NCI-H1105 treated with DMSO at 0.1 percent for 48 hours (cell line): Measurements from ENCODE around the gene AFDN.

ENCODE experiments used
- DNase-seq: peaks from one replicate; lab custom pipeline; 2025; lab: John Stamatoyannopoulos, UW

The AFDN gene

GRCh38 chr6:167796192-167796981, 30.3 kb upstream of the AFDN start:
- DNase-seq, result no peak

- DNase-seq, result no peak
Observed at GRCh38 chr6:167797011-167797471, 29.7 kb upstream of the AFDN start.

DNA sequence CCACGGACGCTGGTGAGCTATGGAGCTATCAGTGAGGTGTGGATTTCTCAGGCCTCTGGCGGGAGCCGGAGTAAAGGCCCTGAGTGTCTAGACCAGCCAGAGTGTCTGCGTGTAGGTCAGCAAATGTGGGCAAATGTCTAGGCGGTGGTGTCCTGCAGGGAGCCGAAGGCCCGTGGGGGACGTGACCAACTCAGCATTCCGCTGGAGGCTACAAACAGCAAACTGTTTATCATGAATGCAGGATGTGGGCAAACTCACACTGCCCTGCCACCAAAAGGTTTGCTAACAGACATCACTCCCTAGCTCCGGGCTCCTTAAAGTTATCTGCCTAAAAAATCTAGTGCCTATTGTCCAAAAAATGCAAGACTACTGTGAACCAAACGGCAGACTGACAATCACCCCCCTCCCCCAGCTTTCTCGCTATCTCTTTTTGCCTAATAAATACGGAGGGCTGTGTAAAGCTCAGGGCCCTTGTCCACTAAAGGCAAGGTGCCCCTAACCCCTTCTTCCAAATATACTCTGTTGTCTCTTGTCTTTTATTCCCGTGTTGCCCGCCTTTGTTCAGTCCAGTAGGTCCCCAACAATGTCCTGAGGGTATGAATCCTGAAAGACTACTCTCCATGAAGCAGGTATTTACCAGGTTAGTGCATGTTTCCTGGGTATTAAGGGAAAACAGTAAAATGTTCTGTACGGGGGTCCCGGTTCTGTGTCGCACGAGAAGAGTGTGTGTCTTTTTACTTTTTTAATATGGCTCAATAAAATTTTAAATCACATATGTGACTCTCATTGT, 29.0 kb upstream of the AFDN start:
- DNase-seq, result no peak

DNA sequence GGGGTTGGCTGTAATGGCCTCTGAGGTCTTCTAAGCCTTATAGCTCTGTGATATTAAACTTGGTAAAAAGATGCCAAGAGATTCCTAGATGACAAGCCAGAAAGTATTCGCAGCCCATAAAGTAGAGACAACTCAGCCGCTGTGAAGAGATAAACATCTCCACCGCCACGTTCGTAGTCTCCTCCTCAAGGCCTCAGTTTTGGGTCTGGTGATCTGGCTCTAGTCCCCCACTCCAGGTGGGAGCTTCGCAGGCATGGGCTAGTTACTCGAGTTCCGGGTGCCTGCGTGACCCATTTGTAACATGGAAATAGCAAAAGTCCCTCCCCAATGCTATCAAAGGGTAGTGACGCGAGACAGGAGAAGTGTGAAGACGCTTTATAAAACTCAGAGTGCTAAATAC, 28.3 kb upstream of the AFDN start:
- DNase-seq, result no peak

DNA sequence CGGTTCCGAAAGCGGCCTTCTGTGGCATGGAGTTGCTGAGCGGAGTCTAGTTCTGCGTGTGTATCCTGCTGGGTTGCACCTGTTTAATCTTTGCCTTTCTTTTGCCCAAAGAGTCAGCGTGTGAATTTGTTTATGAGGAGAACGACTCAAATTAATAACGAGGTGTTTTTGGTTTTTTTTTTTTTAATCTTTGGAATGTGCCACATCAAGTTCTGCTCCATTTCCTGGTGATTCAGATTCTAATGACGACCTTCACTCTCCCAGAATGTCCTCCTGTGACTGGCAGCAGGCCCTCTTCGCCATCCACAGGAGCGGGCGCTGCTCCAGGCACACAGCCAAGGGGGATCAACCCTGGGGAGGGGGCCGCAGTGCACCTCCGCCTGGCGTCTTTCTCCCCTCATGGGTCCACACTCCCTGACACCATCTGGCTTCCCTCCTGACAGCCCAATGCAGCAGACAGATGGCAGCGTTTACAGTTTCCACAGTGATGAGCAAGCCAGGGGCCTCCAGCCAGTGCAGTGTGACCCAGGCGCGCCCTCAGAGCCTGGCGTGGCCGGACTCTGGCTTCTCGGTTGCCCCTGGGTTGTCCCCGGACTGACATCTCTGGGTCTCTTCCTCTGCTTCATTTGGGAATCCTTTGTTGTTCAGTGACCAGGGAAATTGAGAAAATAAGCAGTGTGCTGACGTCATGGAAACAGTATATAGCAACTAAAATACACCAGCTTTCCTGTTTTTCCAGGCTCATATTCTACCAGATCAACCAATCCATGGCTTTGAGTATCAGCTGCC, 27.5 kb upstream of the AFDN start:
- DNase-seq, result no peak

- DNase-seq, result no peak
Observed at GRCh38 chr6:167800549-167800948, 26.2 kb upstream of the AFDN start.

- no peak for DNase-seq
Observed at GRCh38 chr6:167801263-167801662, 25.4 kb upstream of the AFDN start.

DNA sequence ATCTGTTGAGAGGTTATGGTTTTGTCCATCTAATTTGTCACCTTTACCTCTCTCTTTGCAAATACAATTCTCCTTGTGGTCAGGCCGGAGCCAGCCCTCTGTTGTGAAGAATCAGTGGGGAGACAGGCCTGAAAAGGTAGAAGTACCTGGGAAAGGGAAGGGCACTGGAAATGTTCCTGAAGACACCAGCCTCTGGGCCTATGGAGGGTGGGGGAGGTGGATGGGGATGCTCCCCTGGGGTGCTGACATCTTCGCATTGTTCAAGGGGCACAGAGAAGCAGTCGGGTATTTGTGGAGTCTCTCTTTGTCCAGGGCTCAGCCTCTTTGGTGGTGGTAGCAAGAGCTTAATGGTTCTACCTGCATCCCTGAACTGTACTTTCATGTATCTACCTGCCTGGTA, 24.4 kb upstream of the AFDN start:
- DNase-seq, result no peak

DNA sequence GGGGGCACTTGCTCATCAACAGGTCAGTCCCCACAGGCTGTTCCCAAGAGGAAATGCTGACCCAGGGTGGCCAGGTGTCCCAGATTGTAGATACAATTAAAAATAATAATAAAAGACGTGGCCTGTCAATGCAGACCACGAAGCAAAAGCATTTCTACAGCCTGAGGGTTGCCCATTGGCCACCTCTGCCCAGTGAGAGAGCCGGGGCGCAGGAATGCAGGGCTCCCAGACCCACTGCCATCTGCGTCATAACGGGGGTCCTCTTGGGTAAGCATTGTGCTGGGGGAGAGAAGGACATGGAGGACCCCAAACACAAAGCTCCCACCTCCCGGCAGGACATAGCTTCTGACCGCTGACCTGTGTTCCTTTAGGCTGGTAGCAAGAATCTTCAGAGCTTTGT, 22.9 kb upstream of the AFDN start:
- DNase-seq, result no peak

- DNase-seq, result no peak
Observed at GRCh38 chr6:167804281-167805013, 22.3 kb upstream of the AFDN start.

GRCh38 chr6:167805349-167806060, 21.2 kb upstream of the AFDN start:
- no peak for DNase-seq

DNA sequence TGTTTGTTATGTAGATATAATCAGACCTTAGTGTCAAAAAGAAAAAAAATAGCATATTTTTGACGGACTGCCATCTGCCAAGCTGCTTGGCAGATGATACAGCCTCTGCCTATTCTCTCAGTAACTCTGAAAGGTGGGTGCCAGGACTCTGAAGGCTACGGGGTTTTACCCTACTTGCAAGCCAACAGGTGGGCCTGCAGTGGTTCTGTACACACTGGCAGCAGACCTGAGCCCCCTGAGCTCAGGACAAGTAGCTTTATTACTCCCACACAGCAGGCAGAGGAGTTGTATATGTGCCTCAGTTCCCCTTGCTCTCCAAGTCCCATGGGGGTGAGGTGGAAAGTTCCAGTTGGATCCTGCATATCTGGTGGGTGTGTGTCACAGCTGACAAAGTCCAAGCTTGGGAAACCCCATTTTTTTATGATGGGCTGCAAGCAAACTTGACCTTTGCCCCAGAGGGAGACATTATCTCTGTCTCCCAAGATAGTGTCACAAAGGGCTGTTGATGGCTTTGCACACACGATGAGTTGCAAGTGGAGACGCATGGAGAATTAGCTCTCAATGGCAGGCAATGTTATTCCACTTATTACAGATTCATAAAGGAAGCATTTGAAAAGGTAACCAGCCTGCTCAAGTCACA, 20.5 kb upstream of the AFDN start:
- DNase-seq, result no peak

DNA sequence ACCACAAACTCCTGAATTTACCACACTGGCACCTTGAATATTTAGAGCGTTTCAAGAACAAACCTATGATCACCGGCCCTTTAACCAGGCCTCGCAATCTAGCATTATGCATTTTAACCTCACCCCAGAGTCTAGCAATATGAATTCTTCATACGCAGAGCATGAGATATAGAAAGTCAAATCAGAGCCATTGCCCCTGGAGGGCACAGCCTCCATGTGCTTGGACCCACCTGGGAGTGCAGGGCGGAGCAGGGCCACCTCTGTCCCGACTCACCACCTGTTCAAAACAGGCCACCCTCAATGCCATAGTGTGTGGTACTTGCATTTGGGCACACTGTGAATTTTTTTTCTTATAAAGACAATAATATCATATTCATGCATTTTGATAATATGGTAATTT, 19.5 kb upstream of the AFDN start:
- no peak for DNase-seq

DNA sequence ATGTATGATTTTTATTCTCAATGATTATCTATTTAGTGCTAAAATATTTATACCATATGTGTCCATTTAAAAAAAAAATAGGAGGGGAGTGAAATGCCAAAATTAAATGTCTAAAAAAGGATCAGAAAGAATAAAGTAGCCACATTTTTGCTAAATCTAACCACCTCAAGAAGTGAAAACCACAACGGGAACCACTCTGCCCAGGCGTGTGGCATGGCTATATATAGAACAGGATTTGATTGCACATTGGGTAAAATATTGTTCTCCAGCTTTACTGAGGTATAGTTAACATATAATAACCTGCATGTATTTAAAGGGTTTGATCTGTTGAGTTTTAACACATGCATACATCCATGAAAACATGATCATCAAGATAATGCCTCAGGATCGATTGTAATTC, 19.0 kb upstream of the AFDN start:
- no peak for DNase-seq

DNA sequence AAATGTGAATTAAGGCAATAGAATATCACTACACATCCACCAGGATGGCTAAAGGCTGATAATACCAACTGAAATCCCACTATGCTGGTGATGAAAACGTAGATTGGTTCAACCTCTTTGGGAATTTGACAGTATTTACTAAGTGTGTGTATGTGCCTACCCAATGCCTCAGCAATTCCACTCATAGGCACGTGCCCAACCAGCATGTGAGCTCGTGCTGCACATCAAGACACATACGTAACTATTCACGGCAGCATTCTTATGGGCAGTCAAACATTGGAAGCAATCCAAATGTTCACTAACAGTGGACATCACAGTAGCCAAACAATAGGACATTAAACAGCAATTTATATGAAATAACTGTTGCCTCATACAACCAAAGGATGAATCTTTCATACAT, 15.7 kb upstream of the AFDN start:
- no peak for DNase-seq

DNA sequence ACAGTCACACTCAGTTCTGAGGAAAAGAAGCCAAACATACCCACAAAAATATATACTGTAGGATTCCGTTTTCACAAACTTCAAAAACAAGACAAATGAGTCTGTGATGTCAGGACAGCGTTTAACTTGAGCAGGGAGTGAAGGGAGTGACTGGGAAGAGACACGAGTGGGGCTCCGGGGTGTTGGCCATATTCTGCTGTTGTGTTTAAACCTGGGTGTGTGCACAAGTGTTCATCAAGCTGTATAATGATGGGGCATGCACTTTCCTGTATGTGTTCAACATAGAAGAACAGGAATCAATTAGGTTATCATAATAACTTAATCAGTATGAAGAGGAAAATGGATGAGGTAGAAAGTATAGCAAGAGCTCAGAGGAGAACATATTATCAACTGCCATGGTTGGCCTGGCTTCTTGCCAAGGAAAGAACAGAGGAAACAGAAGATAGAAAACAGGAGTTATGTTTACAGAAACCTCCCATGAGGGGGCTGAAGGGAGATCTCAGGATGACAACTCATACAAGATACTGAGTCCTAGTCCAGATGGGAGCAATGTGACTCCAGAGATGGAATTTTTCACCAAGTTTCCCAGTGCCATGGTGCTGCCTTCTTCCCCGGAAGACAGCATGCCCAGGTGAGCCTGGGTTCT, 15.1 kb upstream of the AFDN start:
- peak; percentile 65 for DNase-seq

GRCh38 chr6:167812088-167812487, 14.6 kb upstream of the AFDN start:
- no peak for DNase-seq

- DNase-seq, result no peak
Observed at GRCh38 chr6:167815296-167815980, 11.3 kb upstream of the AFDN start.

DNA sequence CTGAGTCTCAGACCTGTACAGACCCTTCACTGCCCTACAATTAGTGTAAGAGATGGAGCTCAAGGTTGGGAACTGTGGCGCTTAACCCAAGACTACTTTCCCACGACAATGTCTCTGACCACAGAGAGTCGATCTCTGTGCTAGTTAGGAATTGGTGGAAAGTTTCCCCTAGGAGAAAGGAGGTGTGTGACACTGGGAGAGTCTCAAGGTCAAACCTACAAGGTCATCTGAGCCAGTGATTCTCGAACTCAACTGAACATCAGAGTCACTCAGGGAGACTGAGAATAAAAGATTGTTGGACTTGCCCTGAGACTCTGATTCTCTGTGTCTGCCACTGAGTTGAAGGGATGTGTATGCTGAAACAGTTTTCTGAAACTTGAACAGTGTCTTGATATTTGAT, 9.7 kb upstream of the AFDN start:
- no peak for DNase-seq

GRCh38 chr6:167817729-167818128, 9.0 kb upstream of the AFDN start:
- no peak for DNase-seq
